ENCODE results near the gene CCDC33. TPM values are rescaled to one million over a fixed set of nuclear protein-coding genes. Genes with fewer than 3 reads are reported as not detected.

The CCDC33 gene
- total and polyA plus RNA-seq, 2 donors (not counting 3 experiments of a cell fraction or from before 2014, with no cell fraction given), result not detected

- no peaks in the 10 kb centered on the region for H3K36me3 ChIP-seq (ENCODE audit: control insufficient read depth in 2 of 2, extremely low read depth in 1 of 2, insufficient read depth in 2 of 2, low read length in 2 of 2)
- H3K4me3 ChIP-seq (replicated peaks in 1 of 3; ENCODE audit: insufficient read depth in 1 of 3, low read depth in 1 of 3, low read length in 3 of 3), result no peak overlapping the region
- no peak for FAIRE-seq
- H3K9me1 ChIP-seq (replicated peaks; ENCODE audit: control insufficient read depth, extremely low read depth, insufficient read depth, low read length), result no peaks in the 10 kb centered on the region
- intact Hi-C loops (cut with micrococcal nuclease), result no loop called here
- no peaks in the 10 kb centered on the region for H3K9me3 ChIP-seq (replicated peaks; ENCODE audit: control insufficient read depth, insufficient read depth, low read length)
- H2AFZ ChIP-seq (ENCODE audit: low read depth, low read length), result no peak overlapping the region
- no peaks in the 10 kb centered on the region for H4K20me1 ChIP-seq (replicated peaks; ENCODE audit: control insufficient read depth, extremely low read depth, insufficient read depth, low read length)
- no peak for TF ChIP-seq MYC (IDR thresholded peaks at IDR 0.05; ENCODE audit: low read depth, low read length)
- no peak for TF ChIP-seq GATA2 (IDR thresholded peaks at IDR 0.05; ENCODE audit: insufficient read depth, insufficient read length, low read depth, low read length)
- no peak for TF ChIP-seq FOS (IDR thresholded peaks at IDR 0.05; ENCODE audit: borderline replicate concordance, insufficient read depth, low read length)
- H3K9ac ChIP-seq (replicated peaks; ENCODE audit: extremely low read depth, insufficient read depth, low read length), result no peak overlapping the region
- no peaks in the 10 kb centered on the region for H3K79me2 ChIP-seq (ENCODE audit: control insufficient read depth, insufficient read depth, low read length)
- no peaks in the 10 kb centered on the region for H3K27me3 ChIP-seq (ENCODE audit: control insufficient read depth in 2 of 2, insufficient read depth in 2 of 2, low read length in 2 of 2)
- DNase-seq (ENCODE audit: low read depth, low spot score), result no peak
- CTCF ChIA-PET, result interaction anchor here (1.4 to 13.9 kb wide), 3 partner anchors 50 to 109 kb away, joined by 3 to 313 read pairs (median 27); no protein-coding TSS in a partner anchor
- dilution Hi-C loops (cut with MboI; ENCODE audit: extremely low pct_ligation_motif_present, low sequenced_read_pairs), result no loop called here
- POLR2A ChIA-PET, result no interaction called here
- no peak overlapping the region for H3K4me2 ChIP-seq (ENCODE audit: insufficient read depth, low read length)
- no TSS peak for BruUV-seq (replicated peaks)
- peaks cover 18% of the 10 kb centered on the region for H3K4me1 ChIP-seq (ENCODE audit: control insufficient read depth, extremely low read depth, insufficient read depth, low read length)
- H3K27ac ChIP-seq (ENCODE audit: insufficient read depth, low read depth, low read length), result no peak overlapping the region
These were observed 144.4 kb downstream of the CCDC33 start for GRCh38 chr15:74380361-74381189.

GRCh38 chr15:74381190-74381453 is 145.0 kb downstream of the CCDC33 start:
- no peaks in the 10 kb centered on the region for H4K20me1 ChIP-seq (replicated peaks; ENCODE audit: control insufficient read depth, extremely low read depth, insufficient read depth, low read length)
- CTCF ChIA-PET, result interaction anchor here (1.4 to 13.9 kb wide), 4 partner anchors 49 to 108 kb away, joined by 3 to 313 read pairs (median 16); partner anchors contain the start of gene UBL7

More at GRCh38 chr15:74381190-74381453, 145.0 kb downstream of the CCDC33 start:
- Histone ChIP-seq H3K9me3 (replicated peaks; ENCODE audit: control insufficient read depth, insufficient read depth, low read length) (no peaks in the 10 kb centered on the region), H3K36me3 (ENCODE audit: control insufficient read depth in 2 of 2, extremely low read depth in 1 of 2, insufficient read depth in 2 of 2, low read length in 2 of 2) (no peaks in the 10 kb centered on the region), H3K4me2 (ENCODE audit: insufficient read depth, low read length) (no peak overlapping the region), H3K27ac (ENCODE audit: insufficient read depth, low read depth, low read length) (no peak overlapping the region), H3K27me3 (ENCODE audit: control insufficient read depth in 2 of 2, insufficient read depth in 2 of 2, low read length in 2 of 2) (no peaks in the 10 kb centered on the region), H3K4me1 (ENCODE audit: control insufficient read depth, extremely low read depth, insufficient read depth, low read length) (peaks cover 24% of the 10 kb centered on the region), H2AFZ (ENCODE audit: low read depth, low read length) (no peak overlapping the region), H3K79me2 (ENCODE audit: control insufficient read depth, insufficient read depth, low read length) (no peaks in the 10 kb centered on the region), H3K9ac (replicated peaks; ENCODE audit: extremely low read depth, insufficient read depth, low read length) (no peak overlapping the region), H3K9me1 (replicated peaks; ENCODE audit: control insufficient read depth, extremely low read depth, insufficient read depth, low read length) (no peaks in the 10 kb centered on the region), H3K4me3 (replicated peaks in 1 of 3; ENCODE audit: insufficient read depth in 1 of 3, low read depth in 1 of 3, low read length in 3 of 3) (no peak overlapping the region)
- POLR2A ChIA-PET, result no interaction called here
- TF ChIP-seq GATA2 (IDR thresholded peaks at IDR 0.05; ENCODE audit: insufficient read depth, insufficient read length, low read depth, low read length), result no peak
- TF ChIP-seq POLR2A (IDR thresholded peaks at IDR 0.05; ENCODE audit: low read depth, low read length), result no peak
- no peak for TF ChIP-seq CTCF (IDR thresholded peaks at IDR 0.05; ENCODE audit: extremely low read depth in 1 of 2, insufficient read depth in 1 of 2, low read depth in 1 of 2, low read length in 2 of 2)
- TF ChIP-seq EZH2 (IDR thresholded peaks at IDR 0.05; ENCODE audit: borderline replicate concordance, low read depth, low read length, severe bottlenecking), result no peak
- no peak for TF ChIP-seq MAX (IDR thresholded peaks at IDR 0.05; ENCODE audit: insufficient read depth, insufficient read length)
- no peak for TF ChIP-seq MYC (IDR thresholded peaks at IDR 0.05; ENCODE audit: low read depth, low read length)
- TF ChIP-seq JUN (IDR thresholded peaks at IDR 0.05; ENCODE audit: borderline replicate concordance, insufficient read depth, insufficient read length, low read depth), result no peak
- no peak for TF ChIP-seq POLR2AphosphoS5 (IDR thresholded peaks at IDR 0.05; ENCODE audit: insufficient read depth, low read depth, low read length)
- TF ChIP-seq FOS (IDR thresholded peaks at IDR 0.05; ENCODE audit: borderline replicate concordance, insufficient read depth, low read length), result no peak
- DNase-seq (ENCODE audit: low read depth, low spot score), result no peak
- no TSS peak for BruUV-seq (replicated peaks)
- intact Hi-C loops (cut with micrococcal nuclease), result no loop called here
- dilution Hi-C loops (cut with MboI; ENCODE audit: extremely low pct_ligation_motif_present, low sequenced_read_pairs), result no loop called here
- no peak for FAIRE-seq

Data from endothelial cell of umbilical vein (primary cell).